HG02678 (cell line): Measurements from ENCODE around the gene SNX6.
"Not testable (repeated sequence)": the region's sequence is repeated elsewhere in the genome, so short reads cannot be mapped to it uniquely, and the experiment has no call there.

Experiments used
- ATAC-seq: cut with Tn5 transposase; IDR thresholded peaks from one replicate; pipeline ENCODE4 v1.9.1; 2021; ENCODE audit warnings: mild to moderate bottlenecking, moderate library complexity; ENCODE audit not compliant: unreplicated experiment

SNX6 gene

DNA sequence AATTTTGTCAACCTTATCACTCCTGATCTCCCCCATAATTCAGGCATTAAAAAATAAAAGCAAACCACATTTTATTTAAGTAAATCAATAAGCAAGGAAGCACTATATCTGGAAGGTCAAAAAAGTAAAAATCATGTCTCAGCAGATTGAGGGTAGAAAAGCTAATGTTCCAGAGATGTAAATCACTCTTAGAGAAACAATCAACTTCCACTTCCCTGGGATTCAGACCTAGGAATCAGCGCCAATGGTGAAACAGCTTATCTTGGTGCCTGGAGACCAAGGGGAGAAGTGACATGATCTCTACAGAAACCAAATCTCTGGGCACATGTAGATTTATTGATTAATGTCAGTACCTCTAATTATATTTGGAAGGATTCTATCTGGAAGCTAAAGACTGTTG lies 10.9 kb upstream of the SNX6 start:
- no peak for ATAC-seq

DNA sequence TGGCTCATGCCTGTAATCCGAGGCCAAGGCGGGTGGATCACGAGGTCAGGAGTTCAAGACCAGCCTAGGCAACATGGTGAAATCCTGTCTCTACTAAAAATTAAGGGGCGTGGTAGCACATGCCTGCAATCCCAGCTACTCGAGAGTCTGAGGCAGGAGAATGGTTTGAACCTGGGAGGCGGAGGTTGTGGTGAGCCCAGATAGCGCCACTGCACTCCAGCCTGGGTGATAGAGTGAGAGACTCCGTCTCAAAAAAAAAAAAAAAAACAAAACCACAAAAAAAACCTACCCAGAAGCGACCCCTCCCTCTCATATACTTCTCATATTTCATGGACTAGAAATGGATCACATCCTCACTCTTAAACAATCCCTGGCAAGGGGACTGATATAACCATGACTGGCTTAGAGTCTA lies 4.4 kb upstream of the SNX6 start:
- ATAC-seq = not testable (repeated sequence)

DNA sequence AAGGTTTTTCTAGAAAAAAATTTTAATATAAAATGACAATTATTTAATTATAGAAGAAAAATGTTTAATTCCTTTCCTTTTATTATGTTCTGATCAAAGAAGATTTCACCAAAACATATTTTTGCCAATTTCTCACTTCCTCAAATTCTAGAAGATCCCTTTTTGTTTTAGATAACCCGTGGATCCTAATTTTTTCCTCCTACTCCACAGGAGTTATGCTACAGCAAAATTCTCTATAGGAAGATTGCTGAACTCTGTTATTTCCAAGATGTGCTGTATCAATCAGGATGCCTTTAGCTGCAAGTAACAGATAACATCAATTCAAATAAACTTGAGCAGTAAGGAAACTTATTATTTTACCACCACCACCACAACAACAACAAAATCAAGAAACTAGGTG lies 3.8 kb upstream of the SNX6 start:
- ATAC-seq = no peak

DNA sequence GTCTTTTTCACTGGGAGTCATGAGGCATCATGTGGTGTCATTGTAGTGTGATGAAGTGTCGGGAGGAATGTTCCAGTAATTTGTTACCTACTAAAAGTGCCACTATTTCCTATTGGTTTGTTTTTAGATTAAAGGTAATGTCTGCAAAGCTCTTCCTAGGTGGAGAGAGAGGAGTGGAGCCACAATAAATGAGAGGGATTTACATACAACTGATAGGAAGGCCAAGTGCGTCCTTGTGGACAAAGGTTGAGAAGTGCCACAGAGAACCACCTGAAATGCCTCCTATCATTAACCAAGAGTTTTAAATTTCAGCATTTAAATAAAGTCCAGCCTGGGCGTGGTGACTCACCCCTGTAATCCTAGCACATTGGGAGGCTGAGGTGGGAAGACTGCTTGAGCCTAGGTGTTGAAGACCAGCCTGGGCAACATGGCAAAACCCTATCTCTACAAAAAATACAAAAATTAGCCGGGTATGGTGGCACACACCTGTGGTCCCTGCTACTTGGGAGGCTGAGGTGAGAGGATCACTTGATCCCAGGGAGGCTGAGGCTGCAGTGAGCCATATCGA lies 2.5 kb upstream of the SNX6 start:
- no peak for ATAC-seq

DNA sequence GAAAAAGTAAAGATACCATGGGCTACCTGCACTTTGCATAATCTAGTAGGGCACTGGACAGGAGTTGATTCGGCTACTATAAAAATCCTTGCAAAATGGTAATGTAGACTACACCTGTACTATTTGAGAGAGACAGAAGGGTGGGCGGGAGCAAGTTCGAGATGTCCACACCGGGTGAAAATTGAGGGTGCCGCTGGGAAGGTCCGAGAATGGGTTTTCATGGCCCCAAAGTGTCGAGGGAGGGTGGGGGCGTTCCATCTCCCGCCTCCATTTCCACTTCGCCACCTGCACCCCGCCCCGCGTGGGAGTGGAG lies 648 bp downstream of the SNX6 start:
- no peak for ATAC-seq

DNA sequence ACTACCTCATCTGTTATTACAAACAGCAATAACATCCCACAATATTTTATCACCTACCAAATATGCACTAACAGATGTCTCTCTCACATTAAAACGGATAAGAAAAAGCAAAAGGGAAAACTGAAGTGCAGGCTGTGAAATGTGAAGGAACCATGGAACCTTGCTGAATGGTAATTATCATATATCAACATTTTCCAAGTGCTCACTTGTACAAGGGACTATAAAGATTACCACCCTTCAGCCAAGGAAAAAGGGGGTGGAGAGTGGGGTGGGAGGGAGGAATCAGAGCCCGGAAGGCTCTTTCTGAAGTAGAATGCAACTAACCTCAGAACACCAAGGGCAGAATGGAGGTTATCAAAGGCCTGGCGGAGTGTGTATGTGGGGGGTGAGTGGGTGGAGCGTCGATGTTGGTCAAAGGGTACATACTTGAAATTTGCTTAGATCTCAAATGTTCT lies 1.2 kb downstream of the SNX6 start:
- ATAC-seq = no peak

DNA sequence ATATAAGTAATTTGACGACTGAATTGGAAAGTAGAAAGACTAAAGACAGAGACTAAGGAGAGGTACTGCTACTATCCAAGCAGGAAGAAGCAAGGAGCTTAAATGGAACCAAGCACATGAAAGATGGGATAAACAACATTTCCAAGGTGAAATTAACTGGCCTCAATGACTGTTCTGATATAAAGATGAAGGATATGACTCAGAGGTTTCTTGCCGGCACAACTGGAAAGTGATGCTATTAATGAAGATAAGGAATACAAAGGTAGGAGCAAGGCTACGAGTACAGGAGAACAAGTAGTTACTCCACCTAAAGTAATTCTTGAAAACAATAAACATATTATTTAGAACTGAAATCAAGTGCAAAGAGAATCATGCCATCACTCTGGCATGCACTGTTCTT lies 6.4 kb downstream of the SNX6 start:
- ATAC-seq = no peak

DNA sequence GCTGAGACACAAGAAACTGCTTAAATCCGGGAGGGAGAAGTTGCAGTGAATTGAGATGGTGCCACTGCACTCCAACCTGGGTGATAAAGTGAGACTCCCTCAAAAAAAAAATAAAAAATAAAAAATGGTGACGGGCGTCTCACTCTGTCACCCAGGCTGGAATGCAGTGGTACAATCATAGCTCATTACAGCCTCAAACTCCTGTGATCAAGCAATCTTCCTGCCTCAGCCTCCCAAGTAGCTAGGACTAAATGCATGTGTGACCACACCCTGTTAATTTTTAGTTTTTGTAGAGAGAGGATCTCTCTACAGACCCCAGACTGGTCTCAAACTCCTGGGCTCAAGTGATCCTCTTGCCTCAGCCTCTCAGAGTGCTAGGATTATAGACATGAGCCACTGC lies 9.1 kb downstream of the SNX6 start:
- ATAC-seq = no peak

DNA sequence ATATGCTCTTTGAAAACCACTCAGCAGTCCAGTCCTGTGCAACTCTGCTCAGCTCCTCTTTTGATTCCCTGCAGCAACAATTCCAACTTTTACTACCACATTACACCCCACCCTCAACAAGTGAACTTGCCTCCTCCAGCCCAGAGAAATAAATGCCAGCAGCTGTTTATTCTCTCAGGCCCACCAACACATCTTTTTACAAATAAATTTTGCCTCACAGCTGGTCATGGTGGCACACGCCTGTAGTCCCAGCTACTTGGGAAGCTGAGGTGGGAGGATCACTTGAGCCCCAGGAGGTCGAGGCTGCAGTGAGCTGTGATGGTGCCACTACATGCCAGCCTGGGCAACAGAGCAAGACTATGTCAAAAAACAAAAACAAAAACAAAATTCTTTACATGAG lies 9.8 kb downstream of the SNX6 start:
- ATAC-seq = no peak

DNA sequence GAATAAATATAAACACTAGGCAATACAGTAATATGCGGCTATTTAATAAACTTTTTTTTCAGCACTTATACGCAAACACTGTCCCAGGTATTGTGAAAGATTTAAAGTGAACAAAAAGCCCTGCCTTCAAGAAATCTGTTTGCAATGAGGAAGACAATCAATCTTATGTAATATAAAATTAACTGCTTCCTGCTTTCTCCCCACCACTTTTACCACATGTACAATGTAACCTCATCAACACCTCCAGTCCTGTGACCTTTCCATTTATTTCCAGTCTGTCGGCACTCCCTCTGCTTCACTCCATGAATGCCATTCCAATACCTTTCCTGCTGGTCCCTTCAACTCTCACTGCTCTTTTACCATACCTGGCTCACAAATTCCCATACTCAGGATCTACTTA lies 10.5 kb downstream of the SNX6 start:
- ATAC-seq = no peak

DNA sequence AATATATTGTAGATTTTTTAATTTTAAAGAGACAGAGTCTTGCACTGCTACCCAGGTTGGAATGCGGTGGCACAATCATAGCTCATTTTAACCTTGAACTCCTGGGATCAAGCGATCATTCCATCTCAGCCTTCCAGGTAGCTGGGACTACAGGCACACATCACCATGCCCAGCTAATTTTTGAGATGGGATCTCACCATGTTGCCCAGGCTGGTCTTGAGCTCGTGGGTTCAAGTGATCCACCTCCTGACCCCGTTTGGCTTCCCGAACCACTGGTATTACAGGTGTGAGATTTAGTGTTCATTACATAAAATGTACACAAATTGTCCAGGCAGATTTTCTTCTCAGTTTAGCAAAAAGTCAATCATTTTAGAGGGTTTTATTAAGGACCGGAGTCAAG lies 13.6 kb downstream of the SNX6 start:
- no peak for ATAC-seq

DNA sequence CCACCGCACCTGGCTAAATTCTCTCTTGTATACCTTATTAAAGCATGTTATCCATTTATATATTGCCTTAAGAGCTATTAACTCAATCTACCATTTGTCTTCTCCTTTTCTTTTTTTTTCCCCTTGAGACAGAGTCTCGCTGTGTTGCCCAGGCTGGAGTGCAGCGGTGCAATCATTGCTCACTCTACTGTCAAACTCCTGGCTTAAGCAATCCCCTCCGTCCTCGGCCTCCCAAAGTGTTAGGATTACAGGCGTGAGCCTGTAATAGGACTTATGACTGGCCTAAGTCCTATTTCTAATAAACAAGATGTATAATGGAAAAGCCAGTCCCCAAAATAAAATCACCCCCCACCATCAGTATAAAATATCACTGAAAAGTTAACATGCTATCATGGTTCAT lies 14.4 kb downstream of the SNX6 start:
- no peak for ATAC-seq

DNA sequence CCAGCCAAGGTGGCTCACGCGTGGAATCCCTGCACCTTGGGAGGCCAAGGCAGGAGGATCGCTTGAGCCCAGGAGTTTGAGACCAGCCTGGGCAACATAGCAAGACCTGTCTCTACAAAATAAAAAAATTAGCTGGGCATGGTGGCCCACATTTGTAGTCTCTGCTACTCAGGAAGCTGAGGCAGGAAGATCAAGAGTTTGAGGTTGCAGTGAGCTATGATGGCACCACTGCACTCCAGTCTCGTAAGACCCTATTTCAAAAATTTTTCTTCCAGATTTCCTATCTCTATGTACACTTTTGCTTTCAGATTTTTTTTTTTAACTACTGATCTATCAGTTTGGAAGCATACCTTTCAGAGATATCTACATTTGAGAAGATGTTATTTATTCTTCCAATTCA lies 15.3 kb downstream of the SNX6 start:
- ATAC-seq = no peak

DNA sequence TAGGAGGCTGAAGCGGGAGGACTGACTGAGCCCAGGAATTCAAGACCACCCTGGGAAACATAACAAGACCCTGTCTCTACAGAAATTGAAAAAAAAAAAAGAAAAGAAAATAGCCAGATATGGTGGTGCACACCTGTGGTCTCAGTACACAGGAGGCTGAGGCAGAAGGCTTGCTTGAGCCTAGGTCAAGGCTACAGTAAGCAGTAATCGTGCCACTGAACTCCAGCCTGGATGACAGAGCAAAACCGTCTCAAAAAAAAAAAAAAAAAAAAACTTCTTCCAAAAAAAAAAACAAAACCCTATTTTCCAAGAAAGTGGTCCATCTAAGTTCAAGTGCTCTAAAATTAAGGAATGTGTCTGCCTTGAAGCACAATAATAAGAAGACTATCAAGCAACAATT lies 19.8 kb downstream of the SNX6 start:
- ATAC-seq = no peak

DNA sequence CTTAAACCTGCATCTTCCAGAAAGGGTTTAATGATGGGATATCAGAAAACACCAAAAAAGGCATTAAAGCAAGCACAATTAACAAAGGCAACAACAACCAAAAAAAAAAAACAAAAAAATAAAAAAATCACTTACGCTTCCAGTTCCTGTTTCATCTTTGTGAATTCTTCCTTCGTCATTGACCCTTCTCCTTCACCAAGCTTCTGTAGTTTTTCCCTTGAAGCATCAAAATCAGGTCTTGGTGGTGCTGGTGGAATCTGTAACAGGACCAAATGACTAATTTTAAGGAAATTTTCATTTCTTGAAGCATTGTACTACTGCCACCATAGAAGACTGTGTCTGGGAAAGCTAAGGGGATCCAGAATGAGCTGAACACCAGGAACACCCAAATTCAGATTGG lies 24.5 kb downstream of the SNX6 start:
- no peak for ATAC-seq

DNA sequence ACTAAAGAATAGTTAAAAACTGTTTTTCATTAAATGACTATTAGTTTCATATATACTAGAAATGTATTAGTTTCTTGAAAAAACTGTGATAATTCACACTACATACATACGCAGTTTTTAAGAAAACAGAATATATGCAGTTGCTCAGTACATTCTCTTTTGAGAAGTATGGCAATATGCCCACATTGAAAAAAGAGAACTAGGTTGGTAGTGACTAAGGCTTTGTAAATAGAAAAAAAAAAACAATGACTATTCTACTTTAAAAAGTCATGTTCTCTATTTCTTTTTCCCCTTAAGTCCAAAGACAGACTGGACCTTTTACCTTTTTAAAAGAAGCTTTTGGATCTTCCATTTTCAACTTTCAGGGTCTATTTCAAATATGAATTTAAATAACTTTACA lies 25.0 kb downstream of the SNX6 start:
- no peak for ATAC-seq

DNA sequence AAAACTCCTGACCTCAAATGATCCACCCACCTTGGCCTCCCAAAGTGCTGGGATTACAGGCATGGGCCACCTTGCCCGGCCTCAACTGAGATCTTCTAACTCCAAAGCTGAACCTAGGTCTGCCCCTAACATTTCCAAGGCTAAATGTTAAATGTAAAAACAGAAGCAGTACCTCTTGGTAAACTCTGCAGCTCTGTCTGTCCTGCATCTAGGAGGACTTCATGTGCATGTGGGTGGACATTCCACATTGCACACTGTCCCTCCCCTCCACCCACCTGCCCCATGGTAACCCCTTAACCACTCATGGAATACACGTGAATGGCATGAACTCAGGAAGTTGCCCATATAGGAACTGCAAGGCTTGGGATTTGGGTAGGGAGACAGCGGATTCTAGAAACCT lies 33.1 kb downstream of the SNX6 start:
- ATAC-seq = no peak

DNA sequence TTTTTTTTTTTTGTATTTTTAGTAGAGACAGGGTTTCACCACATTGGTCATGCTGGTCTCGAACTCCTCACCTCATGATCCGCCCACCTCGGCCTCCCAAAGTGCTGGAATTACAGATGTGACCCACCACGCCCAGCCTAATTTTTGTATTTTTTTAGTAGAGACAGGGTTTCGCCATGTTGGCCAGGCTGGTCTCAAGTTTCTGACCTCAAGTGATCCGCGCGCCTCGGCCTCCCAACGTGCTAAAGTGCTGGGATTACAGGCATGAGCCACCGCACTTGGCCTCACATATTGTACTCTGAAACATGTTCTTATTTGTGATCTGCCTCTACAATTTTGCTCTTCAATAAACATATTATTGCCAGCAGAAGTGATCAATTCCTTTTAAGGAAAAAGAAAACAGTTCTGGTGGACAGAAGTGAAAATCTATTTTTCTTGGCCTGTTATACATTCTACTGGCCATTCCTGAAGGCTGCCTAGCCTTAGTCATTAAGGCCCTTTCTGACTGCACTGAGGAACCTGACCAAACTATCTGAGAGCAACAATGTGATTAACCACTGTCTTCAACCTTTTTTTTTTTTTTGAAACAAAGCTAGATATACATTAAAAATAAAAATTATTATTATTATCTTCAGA lies 36.1 kb downstream of the SNX6 start:
- no peak for ATAC-seq

DNA sequence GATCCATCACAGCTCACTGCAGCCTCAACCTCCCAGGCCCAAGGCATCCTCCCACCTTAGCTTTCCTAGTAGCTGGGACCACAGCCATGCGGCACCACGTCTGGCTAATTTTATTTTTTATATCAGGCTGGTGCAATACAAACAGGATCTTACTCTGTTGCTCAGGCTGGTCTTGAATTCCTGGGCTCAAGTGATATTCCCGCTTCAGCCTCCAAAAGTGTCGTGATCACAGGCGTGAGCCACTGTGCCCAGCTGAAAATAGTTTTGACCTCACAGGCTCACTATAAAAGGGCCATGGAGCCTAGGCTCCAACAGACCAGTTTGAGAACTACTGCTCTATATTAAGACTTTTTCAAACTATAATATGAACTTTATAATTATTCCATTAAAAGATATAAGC lies 37.3 kb downstream of the SNX6 start:
- no peak for ATAC-seq

DNA sequence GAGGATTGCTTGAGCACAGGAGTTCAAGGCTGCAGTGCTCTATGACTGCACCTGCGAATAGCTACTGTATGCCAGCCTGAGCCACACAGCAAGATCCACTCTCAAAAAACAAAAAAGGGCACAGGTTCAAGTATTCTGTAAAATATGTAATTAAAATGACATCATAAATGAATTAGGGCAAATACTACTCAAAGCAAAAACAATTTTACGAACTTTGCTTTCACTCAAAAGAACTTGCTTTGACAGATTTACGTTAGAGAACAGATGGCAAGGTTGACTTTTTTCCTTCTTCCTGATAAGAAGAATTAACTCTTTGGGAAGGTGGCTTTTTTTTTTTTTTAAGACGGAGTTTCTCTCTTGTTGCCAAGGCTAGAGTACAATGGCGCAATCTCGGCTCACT lies 46.4 kb downstream of the SNX6 start:
- no peak for ATAC-seq

DNA sequence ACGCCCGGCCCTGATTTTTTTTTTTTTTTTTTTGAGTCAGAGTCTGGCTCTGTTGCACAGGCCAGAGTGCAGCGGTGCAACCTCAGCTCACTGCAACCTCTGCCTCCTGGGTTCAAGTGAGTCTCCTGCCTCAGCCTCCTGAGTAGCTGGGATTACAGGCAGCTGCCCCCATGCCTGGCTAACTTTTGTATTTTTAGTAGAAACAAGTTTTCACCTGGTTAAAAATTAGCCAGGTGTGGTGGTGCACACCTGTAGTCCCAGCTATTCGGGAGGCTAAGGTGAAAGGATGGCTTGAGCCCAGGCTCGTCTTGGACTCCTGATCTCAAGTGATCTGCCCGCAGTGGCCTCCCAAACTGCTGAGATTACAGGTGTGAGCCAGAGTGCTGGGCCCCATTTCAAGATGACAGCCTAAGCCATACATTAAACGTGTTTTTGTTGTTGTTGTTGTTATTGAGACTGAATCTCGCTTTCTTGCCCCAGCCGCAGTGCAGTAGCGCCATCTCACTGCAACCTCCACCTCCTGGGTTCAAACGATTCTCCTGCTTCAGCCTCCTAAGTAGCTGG lies 47.7 kb downstream of the SNX6 start:
- no peak for ATAC-seq

DNA sequence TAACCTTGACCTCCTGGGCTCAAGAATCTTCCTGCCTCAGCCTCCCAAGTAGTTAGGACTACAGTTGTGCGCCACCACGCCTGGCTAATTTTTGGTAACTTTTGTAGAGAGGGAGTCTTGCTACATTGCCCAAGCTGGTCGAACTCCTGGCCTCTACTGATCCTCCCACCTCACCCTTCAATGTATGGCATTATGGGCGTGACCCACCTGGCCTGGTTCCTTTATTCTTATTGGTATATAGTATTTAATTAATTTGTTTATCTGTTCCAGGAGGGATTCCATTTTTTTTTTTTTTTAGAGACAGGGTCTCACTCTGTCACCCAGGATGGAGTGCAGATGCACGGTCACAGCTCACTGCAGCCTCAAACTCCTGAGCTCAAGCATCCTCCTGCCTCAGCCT lies 49.6 kb downstream of the SNX6 start:
- no peak for ATAC-seq

DNA sequence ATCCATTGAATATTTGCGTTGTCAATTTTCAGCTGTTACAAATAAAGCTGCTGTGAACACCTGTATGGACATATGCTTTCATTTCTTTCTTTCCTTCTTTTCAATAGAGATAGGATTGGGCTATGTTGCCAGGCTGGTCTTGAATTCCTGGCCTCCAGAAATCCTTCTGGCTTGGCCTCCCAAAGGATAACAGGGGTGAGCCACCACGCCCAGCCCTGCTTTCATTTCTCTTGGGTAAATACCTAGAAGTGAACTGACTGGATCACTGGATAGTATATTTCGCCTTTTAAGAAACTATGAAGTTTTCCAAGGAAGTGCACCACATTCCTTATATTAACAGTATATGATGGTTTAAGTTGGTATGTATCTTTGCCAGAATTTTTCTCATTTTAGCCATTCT lies 58.2 kb downstream of the SNX6 start:
- no peak for ATAC-seq
